NT2/D1 (cell line): ENCODE results near the gene MBNL2.

Source experiments
- SUZ12 ChIP-seq: IDR thresholded peaks from 2 replicates; pipeline ENCODE4 v1.6.1; 2011; ENCODE audit not compliant: insufficient read length, insufficient read depth; ENCODE audit errors: extremely low read depth
- YY1 ChIP-seq: IDR thresholded peaks from 2 replicates; pipeline ENCODE4 v1.6.1; 2011; ENCODE audit not compliant: insufficient read length, insufficient read depth
- ZNF274 ChIP-seq: IDR thresholded peaks from 2 replicates; pipeline ENCODE4 v1.6.1; 2011; ENCODE audit warnings: mild to moderate bottlenecking, low read depth, low read length

- TF ChIP-seq ZNF274 (no peak), SUZ12 (no peak), YY1 (no peak)
Observed at GRCh38 chr13:97245011-97245410, 22.9 kb downstream of the MBNL2 start.
